GM23248 (cell line): ENCODE results near the gene CABCOCO1. TPM values are rescaled to one million over a fixed set of nuclear protein-coding genes. Genes with fewer than 3 reads are reported as not detected.

Source experiments
- DNase-seq: peaks from one replicate; pipeline ENCODE4 v3.0.0-alpha.2; 2015
- H2AFZ ChIP-seq: fragments of 200-600 bp; sonication (generic); 2 replicates; pipeline ENCODE4 v1.6.1; 2016; ENCODE audit warnings: antibody characterized with exemption
- H3F3A ChIP-seq: fragments of 200-600 bp; sonication (generic); 2 replicates; pipeline ENCODE4 v1.6.1; 2016; ENCODE audit warnings: mild to moderate bottlenecking, antibody characterized with exemption, mixed run types; ENCODE audit not compliant: insufficient read depth
- H3K27ac ChIP-seq: fragments of 200-600 bp; sonication (generic); 2 replicates; pipeline ENCODE4 v1.5.1; 2016; ENCODE audit warnings: mild to moderate bottlenecking
- H3K27me3 ChIP-seq: fragments of 200-600 bp; sonication (generic); replicated peaks from 2 replicates; pipeline ENCODE4 v1.6.1; 2016; ENCODE audit warnings: mild to moderate bottlenecking; ENCODE audit not compliant: insufficient read depth
- H3K36me3 ChIP-seq: fragments of 200-600 bp; sonication (generic); 2 replicates; pipeline ENCODE4 v1.6.1; 2016; ENCODE audit warnings: low read depth, mild to moderate bottlenecking
- H3K4me1 ChIP-seq: fragments of 200-600 bp; sonication (generic); 2 replicates; pipeline ENCODE4 v1.6.1; 2016; ENCODE audit warnings: mild to moderate bottlenecking; ENCODE audit not compliant: insufficient read depth
- H3K4me2 ChIP-seq: fragments of 200-600 bp; sonication (generic); one replicate; pipeline ENCODE4 v1.6.1; 2016; ENCODE audit warnings: mild to moderate bottlenecking; ENCODE audit not compliant: unreplicated experiment
- H3K4me3 ChIP-seq: fragments of 200-600 bp; sonication (generic); 2 replicates; pipeline ENCODE4 v1.5.1; 2016; ENCODE audit warnings: mild to moderate bottlenecking
- H3K79me2 ChIP-seq: fragments of 200-600 bp; sonication (generic); 2 replicates; pipeline ENCODE4 v1.6.1; 2016; ENCODE audit warnings: mild to moderate bottlenecking; ENCODE audit not compliant: insufficient read depth
- H3K9ac ChIP-seq: fragments of 200-600 bp; sonication (generic); 2 replicates; pipeline ENCODE4 v1.6.1; 2016; ENCODE audit warnings: mild to moderate bottlenecking
- H3K9me2 ChIP-seq: fragments of 200-600 bp; sonication (generic); 2 replicates; pipeline ENCODE4 v1.6.1; 2016; ENCODE audit warnings: mixed run types, mild to moderate bottlenecking, moderate library complexity; ENCODE audit not compliant: insufficient read depth
- H3K9me3 ChIP-seq: fragments of 200-600 bp; sonication (generic); one replicate; pipeline ENCODE4 v1.6.1; 2017; ENCODE audit warnings: low read depth
- H4K20me1 ChIP-seq: fragments of 200-600 bp; sonication (generic); 2 replicates; pipeline ENCODE4 v1.6.0; 2016; ENCODE audit not compliant: insufficient read depth
- EZH2 ChIP-seq: fragments of 200-600 bp; sonication (generic); IDR thresholded peaks from 2 replicates; pipeline ENCODE4 v1.6.1; 2018; ENCODE audit warnings: antibody characterized with exemption, mild to moderate bottlenecking; ENCODE audit not compliant: insufficient read depth, poor library complexity, severe bottlenecking
- EZH2phosphoT487 ChIP-seq: fragments of 200-600 bp; sonication (generic); IDR thresholded peaks from 2 replicates; pipeline ENCODE4 v1.6.1; 2018; ENCODE audit warnings: antibody characterized with exemption, moderate library complexity, mild to moderate bottlenecking, low read depth; ENCODE audit not compliant: insufficient read depth
- WGBS, 2 experiments: methylation state at CpG; one replicate each; pipeline ENCODE4 v1.1.6; 2015 to 2017; ENCODE audit warnings: low lambda C conversion rate in 2 of 2, low coverage in 1 of 2; ENCODE audit errors: missing lambda C conversion rate in 2 of 2; 5-methylcytosine and 5-hydroxymethylcytosine counted together
- in situ Hi-C: fragments of 300-500 bp; cut with MboI; formaldehyde crosslinking; loops from 2 replicates; pipeline ENCODE4 v1.15.0; 2020
- polyA plus RNA-seq: library from polyadenylated mRNA; unstranded; fragments of >200 nt; fragmentation: Nextera tagmentation; extraction: Ambion mirVana; gene quantifications from 2 replicates; pipeline ENCODE4 v1.2.1, GENCODE V29; 2016
- total RNA-seq: library from RNA; depleted of rRNA; stranded (reverse); fragments of >200 nt; shearing (Covaris generic); gene quantifications from 2 replicates; pipeline ENCODE4 v1.2.3, GENCODE V29; 2014

The CABCOCO1 gene
- total and polyA plus RNA-seq, 2 experiments from 2014 or later = 0.22 to 1.1 TPM

- H4K20me1 ChIP-seq = no peaks in the 10 kb centered on the region
- no peaks in the 10 kb centered on the region for H3K9me3 ChIP-seq
- H3K4me1 ChIP-seq = peaks cover 36% of the 10 kb centered on the region
- no peaks in the 10 kb centered on the region for H3K79me2 ChIP-seq
- H3K9me2 ChIP-seq = no peaks in the 10 kb centered on the region
- peak; percentile 10 for DNase-seq
- no peak overlapping the region for H3K27ac ChIP-seq
- WGBS, 2 experiments = 79 to 84% methylated on average over 4 of the region's 4 CpGs
- no peaks in the 10 kb centered on the region for H3K27me3 ChIP-seq
- peaks cover 16% of the 10 kb centered on the region; the same call in 1 of the 2 replicates for H3F3A ChIP-seq
- H3K4me3 ChIP-seq = no peak overlapping the region
- no peak overlapping the region for H2AFZ ChIP-seq
- TF ChIP-seq EZH2phosphoT487 = no peak
- no peak for TF ChIP-seq EZH2
- H3K9ac ChIP-seq = no peak overlapping the region
- no peaks in the 10 kb centered on the region for H3K36me3 ChIP-seq
- H3K4me2 ChIP-seq = peak overlapping the region; percentile 1
- in situ Hi-C loops = loop anchor here (25.0 kb wide), 1 partner anchor 482 kb away; no protein-coding TSS in a partner anchor
Observed at GRCh38 chr10:61754587-61755550, 92.1 kb downstream of the CABCOCO1 start.

- TF ChIP-seq EZH2phosphoT487 (no peak), EZH2 (no peak)
- no peaks in the 10 kb centered on the region for H3K36me3 ChIP-seq
- no peak overlapping the region for H2AFZ ChIP-seq
- H3K9ac ChIP-seq = no peak overlapping the region
- no peaks in the 10 kb centered on the region for H3K9me3 ChIP-seq
- no peak overlapping the region for H3K27ac ChIP-seq
- H3K4me3 ChIP-seq = no peak overlapping the region
- WGBS, 2 experiments = 85 to 90% methylated on average over 3 of the region's 3 CpGs
- no peak for DNase-seq
- H3K4me2 ChIP-seq = no peak overlapping the region
- H4K20me1 ChIP-seq = no peaks in the 10 kb centered on the region
- no peaks in the 10 kb centered on the region for H3K9me2 ChIP-seq
- in situ Hi-C loops = loop anchor here (25.0 kb wide), 1 partner anchor 480 kb away; no protein-coding TSS in a partner anchor
- no peaks in the 10 kb centered on the region for H3K27me3 ChIP-seq
- H3K79me2 ChIP-seq = no peaks in the 10 kb centered on the region
- peaks cover 42% of the 10 kb centered on the region for H3K4me1 ChIP-seq
- H3F3A ChIP-seq = peaks cover 20% of the 10 kb centered on the region
Observed at GRCh38 chr10:61757001-61757400, 94.3 kb downstream of the CABCOCO1 start.

- H2AFZ ChIP-seq = no peak overlapping the region
- in situ Hi-C loops = loop anchor here (25.0 kb wide), 1 partner anchor 480 kb away; no protein-coding TSS in a partner anchor
Observed at GRCh38 chr10:61757525-61758397, 95.0 kb downstream of the CABCOCO1 start.

GRCh38 chr10:61758433-61758832 is 95.7 kb downstream of the CABCOCO1 start:
- DNase-seq = no peak
- Histone ChIP-seq H2AFZ (no peak overlapping the region), H3K4me1 (peaks cover 34% of the 10 kb centered on the region), H3K9me3 (no peaks in the 10 kb centered on the region), H3K79me2 (no peaks in the 10 kb centered on the region), H3K9me2 (no peaks in the 10 kb centered on the region), H3K27me3 (no peaks in the 10 kb centered on the region), H4K20me1 (no peaks in the 10 kb centered on the region), H3F3A (peaks cover 17% of the 10 kb centered on the region), H3K9ac (no peak overlapping the region), H3K4me3 (no peak overlapping the region), H3K27ac (no peak overlapping the region), H3K4me2 (no peak overlapping the region), H3K36me3 (no peaks in the 10 kb centered on the region)
- WGBS, 2 experiments = 82 to 85% methylated on average over 3 of the region's 3 CpGs
- in situ Hi-C loops = loop anchor here (25.0 kb wide), 1 partner anchor 479 kb away; no protein-coding TSS in a partner anchor
- no peak for TF ChIP-seq EZH2phosphoT487
- TF ChIP-seq EZH2 = no peak

More at GRCh38 chr10:61757525-61758397, 95.0 kb downstream of the CABCOCO1 start:
- Histone ChIP-seq H3F3A (peaks cover 17% of the 10 kb centered on the region), H3K9ac (no peak overlapping the region), H4K20me1 (no peaks in the 10 kb centered on the region), H3K27ac (no peak overlapping the region), H3K9me2 (no peaks in the 10 kb centered on the region), H3K4me1 (peaks cover 34% of the 10 kb centered on the region), H3K4me2 (no peak overlapping the region), H3K9me3 (no peaks in the 10 kb centered on the region), H3K27me3 (no peaks in the 10 kb centered on the region), H3K79me2 (no peaks in the 10 kb centered on the region), H3K4me3 (no peak overlapping the region), H3K36me3 (no peaks in the 10 kb centered on the region)
- DNase-seq = peak; percentile 61
- 97% methylated on average over 2 of the region's 2 CpGs for WGBS, 2 experiments
- no peak for TF ChIP-seq EZH2phosphoT487
- TF ChIP-seq EZH2 = no peak
